ES-I3 (cell line): ENCODE measurements around the gene OSBPL8.
"Not testable (repeated sequence)": the region's sequence is repeated elsewhere in the genome, so short reads cannot be mapped to it uniquely, and the experiment has no call there.

Source experiments
- H3K36me3 ChIP-seq: 2 replicates; pipeline ENCODE4 v1.6.1; 2013; ENCODE audit warnings: mild to moderate bottlenecking, low read length, control low read depth, moderate library complexity; ENCODE audit not compliant: insufficient read depth
- H3K4me1 ChIP-seq: 2 replicates; pipeline ENCODE4 v1.6.1; 2013; ENCODE audit warnings: mild to moderate bottlenecking, control low read depth, low read length; ENCODE audit not compliant: insufficient read depth
- H3K9ac ChIP-seq: 2 replicates; pipeline ENCODE4 v1.6.1; 2013; ENCODE audit warnings: low read depth, mild to moderate bottlenecking, low read length, moderate library complexity
- H3K9me3 ChIP-seq: 2 replicates; pipeline ENCODE4 v1.6.1; 2013; ENCODE audit warnings: mild to moderate bottlenecking, low read length, moderate library complexity; ENCODE audit not compliant: control insufficient read depth, insufficient read depth

OSBPL8 gene

GRCh38 chr12:76341436-76342030 is 218.0 kb downstream of the OSBPL8 start:
- Histone ChIP-seq H3K9ac (no peak overlapping the region), H3K9me3 (no peaks in the 10 kb centered on the region), H3K4me1 (peaks cover 2% of the 10 kb centered on the region), H3K36me3 (peaks cover 1% of the 10 kb centered on the region; the same call in 1 of the 2 replicates)

GRCh38 chr12:76340680-76341435 is 218.7 kb downstream of the OSBPL8 start:
- peaks cover 2% of the 10 kb centered on the region; the same call in 1 of the 2 replicates for H3K4me1 ChIP-seq

GRCh38 chr12:76337583-76337982 is 222.0 kb downstream of the OSBPL8 start:
- Histone ChIP-seq H3K36me3 (no peaks in the 10 kb centered on the region; the same call in 1 of the 2 replicates), H3K9ac (no peak overlapping the region), H3K4me1 (peaks cover 7% of the 10 kb centered on the region), H3K9me3 (no peaks in the 10 kb centered on the region)

More at GRCh38 chr12:76340680-76341435, 218.7 kb downstream of the OSBPL8 start:
- H3K36me3 ChIP-seq, result no peaks in the 10 kb centered on the region; the same call in 1 of the 2 replicates
- no peak overlapping the region for H3K9ac ChIP-seq
- no peaks in the 10 kb centered on the region for H3K9me3 ChIP-seq

DNA sequence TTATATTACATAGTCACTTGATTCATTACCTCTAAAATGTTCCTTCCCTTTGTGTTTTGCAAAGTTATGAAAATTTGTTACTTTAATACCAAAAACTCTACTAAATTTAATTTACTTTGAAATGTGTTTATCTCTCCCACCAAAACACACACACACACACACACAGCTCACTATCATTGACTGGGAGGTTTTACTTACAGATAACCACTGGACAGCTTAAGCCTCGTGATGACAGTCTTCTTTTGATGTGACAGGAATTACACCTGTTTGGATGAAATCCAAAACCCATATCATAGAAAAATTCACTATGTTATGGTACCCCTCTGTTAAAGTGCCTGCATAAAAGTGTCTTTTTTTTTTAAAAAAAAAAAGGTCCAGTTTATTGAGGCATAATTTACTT is 227.0 kb downstream of the OSBPL8 start:
- H3K4me1 ChIP-seq, result peaks cover 5% of the 10 kb centered on the region; the same call in 1 of the 2 replicates
- no peaks in the 10 kb centered on the region for H3K36me3 ChIP-seq
- H3K9ac ChIP-seq, result no peak overlapping the region
- no peaks in the 10 kb centered on the region; the same call in 1 of the 2 replicates for H3K9me3 ChIP-seq

DNA sequence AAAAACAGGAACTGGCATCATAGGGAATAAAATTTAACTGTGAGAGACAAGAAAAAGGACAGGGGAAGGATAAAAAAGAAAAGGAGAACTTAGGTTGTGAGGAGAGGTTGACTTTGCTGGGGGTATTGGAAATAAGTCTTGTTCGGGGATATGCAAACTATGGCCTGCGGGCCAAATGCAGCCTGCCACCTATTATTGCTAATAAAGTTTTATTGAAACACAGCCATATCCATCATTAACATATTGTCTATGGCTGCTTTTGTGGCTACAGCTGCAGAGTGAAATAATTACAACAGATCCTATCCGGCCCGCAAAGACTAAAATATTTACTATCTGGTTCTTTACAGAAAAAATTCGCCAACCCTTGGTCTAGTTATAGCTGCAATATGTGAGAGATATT is 230.0 kb downstream of the OSBPL8 start:
- Histone ChIP-seq H3K9me3 (no peaks in the 10 kb centered on the region; the same call in 1 of the 2 replicates), H3K4me1 (no peaks in the 10 kb centered on the region), H3K9ac (no peak overlapping the region), H3K36me3 (no peaks in the 10 kb centered on the region)

- Histone ChIP-seq H3K9ac (no peak overlapping the region), H3K9me3 (no peaks in the 10 kb centered on the region; the same call in 1 of the 2 replicates), H3K36me3 (no peaks in the 10 kb centered on the region), H3K4me1 (no peaks in the 10 kb centered on the region)
These were observed 230.4 kb downstream of the OSBPL8 start for GRCh38 chr12:76329159-76329558.

DNA sequence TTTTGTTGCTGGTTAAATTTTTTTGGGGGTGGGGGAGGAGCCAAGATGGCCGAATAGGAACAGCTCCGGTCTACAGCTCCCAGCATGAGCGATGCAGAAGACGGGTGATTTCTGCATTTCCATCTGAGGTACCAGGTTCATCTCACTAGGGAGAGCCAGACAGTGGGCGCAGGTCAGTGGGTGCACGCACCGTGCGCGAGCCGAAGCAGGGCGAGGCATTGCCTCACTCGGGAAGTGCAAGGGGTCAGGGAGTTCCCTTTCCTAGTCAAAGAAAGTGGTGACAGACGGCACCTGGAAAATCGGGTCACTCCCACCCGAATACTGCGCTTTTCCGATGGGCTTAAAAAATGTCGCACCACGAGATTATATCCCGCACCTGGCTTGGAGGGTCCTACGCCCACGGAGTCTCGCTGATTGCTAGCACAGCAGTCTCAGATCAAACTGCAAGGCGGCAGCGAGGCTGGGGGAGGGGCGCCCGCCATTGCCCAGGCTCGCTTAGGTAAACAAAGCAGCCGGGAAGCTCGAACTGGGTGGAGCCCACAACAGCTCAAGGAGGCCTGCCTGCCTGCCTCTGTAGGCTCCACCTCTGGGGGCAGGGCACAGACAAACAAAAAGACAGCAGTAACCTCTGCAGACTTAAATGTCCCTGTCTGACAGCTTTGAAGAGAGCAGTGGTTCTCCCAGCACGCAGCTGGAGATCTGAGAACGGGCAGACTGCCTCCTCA is 239.8 kb downstream of the OSBPL8 start:
- not testable (repeated sequence) for H3K36me3 ChIP-seq, H3K4me1 ChIP-seq, H3K9me3 ChIP-seq
- H3K9ac ChIP-seq, result peak overlapping the region; percentile 31

DNA sequence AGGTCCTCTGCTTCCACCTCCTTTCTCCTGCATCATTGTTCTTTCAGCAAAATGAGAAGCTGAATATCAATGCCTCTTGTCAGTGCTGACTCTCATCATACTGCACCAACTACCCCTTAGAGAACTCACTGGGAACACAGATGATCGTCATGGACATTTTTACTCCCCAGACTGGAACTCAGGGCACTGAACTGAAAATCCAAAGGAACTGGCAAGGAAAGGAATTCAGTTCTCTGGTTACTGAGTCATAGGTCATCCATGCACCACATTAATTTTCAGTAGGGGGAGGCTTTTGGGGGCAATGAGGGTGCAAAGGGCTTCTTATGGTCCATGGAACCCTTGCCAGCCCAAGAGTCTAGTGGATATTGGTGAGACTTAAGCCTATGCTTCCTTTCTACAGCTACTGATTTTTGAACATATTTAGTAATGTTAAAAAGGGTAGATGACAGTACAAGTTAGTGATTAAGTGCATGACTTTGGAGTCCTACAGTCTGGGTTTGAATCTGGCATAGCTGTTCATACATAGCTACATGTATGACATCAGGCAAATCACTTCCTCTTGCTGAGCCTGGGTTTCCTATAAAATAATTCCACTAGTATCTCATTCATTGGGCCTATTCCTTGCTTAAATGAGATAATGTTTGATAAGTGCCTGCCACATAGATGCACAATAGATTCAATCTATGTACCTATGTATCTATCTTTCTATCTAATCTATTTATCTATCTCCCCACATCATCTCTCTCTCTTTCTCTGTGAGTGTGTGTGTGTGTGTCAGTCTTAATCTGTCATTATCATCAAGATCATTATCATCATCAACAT is 240.6 kb downstream of the OSBPL8 start:
- H3K36me3 ChIP-seq, result no peaks in the 10 kb centered on the region
- H3K9me3 ChIP-seq, result no peaks in the 10 kb centered on the region
- H3K9ac ChIP-seq, result peak overlapping the region; percentile 31; the same call in 1 of the 2 replicates
- no peaks in the 10 kb centered on the region for H3K4me1 ChIP-seq

DNA sequence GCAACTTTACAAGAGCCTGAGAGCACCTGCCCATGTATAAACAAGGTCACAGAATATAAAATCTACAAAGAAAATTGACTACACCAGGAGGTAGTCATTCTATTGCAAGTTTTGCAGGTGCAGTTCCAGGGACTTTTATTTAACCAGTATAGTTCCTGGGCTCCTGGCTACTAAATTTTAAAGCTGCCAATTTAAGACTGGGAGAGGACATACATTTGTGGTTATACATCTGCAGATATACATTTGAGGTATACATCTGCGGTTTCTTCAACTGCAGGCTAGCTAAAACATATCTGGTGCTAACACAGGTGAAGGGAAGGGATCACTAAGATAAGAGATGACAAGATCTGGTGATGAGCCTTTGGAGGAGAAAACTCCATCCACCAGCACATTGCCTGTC is 241.6 kb downstream of the OSBPL8 start:
- Histone ChIP-seq H3K4me1 (peaks cover 3% of the 10 kb centered on the region; the same call in 1 of the 2 replicates), H3K9me3 (no peaks in the 10 kb centered on the region), H3K36me3 (no peaks in the 10 kb centered on the region), H3K9ac (no peak overlapping the region)

DNA sequence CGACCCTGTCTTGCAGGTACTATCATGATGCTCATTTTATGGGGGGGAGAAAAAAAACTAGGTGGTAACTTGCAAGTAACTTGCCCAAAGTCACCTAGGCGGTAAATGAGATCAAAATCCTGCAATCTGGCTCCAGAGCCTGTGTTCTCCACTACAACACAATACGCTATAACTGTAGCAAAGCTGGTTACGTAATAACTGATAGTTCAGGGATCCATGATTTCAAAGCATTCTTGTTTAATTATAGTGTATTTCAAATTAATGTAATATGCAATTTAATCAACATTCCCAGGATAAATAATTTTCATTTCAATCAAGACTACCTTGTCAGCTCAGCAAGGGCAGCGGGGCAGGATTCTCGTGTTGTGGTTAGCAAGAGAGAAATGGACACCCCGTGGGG is 243.1 kb downstream of the OSBPL8 start:
- H3K9me3 ChIP-seq, result no peaks in the 10 kb centered on the region; the same call in 1 of the 2 replicates
- H3K36me3 ChIP-seq, result no peaks in the 10 kb centered on the region
- H3K9ac ChIP-seq, result no peak overlapping the region
- peaks cover 10% of the 10 kb centered on the region; the same call in 1 of the 2 replicates for H3K4me1 ChIP-seq

DNA sequence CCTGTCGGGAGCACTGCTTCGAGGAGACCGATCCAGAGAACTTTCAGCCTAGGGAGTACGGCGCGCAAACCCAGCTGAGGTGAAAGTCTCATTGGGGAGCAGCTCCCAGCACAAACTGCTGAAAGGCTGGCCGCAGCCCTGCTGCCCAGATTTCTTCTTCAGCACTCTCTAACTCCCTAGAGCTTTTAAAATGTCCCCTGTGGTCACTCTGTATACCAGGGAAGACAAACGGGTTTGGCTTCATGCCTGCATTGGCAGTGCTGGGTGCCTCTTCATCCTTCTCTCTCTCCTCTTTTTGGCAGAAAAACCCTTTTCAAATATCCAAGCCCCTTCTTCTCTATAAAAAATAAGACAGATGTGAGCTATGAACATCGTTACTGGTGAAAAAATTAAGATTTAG is 246.3 kb downstream of the OSBPL8 start:
- no peaks in the 10 kb centered on the region; the same call in 1 of the 2 replicates for H3K9me3 ChIP-seq
- H3K9ac ChIP-seq, result no peak overlapping the region
- no peaks in the 10 kb centered on the region for H3K36me3 ChIP-seq
- peaks cover 10% of the 10 kb centered on the region; the same call in 1 of the 2 replicates for H3K4me1 ChIP-seq

GRCh38 chr12:76312315-76312714 is 247.3 kb downstream of the OSBPL8 start:
- Histone ChIP-seq H3K36me3 (no peaks in the 10 kb centered on the region), H3K4me1 (peaks cover 10% of the 10 kb centered on the region; the same call in 1 of the 2 replicates), H3K9ac (no peak overlapping the region), H3K9me3 (no peaks in the 10 kb centered on the region; the same call in 1 of the 2 replicates)

GRCh38 chr12:76311796-76312195 is 247.8 kb downstream of the OSBPL8 start:
- no peaks in the 10 kb centered on the region for H3K36me3 ChIP-seq

More at GRCh38 chr12:76311796-76312195, 247.8 kb downstream of the OSBPL8 start:
- no peaks in the 10 kb centered on the region; the same call in 1 of the 2 replicates for H3K9me3 ChIP-seq
- H3K4me1 ChIP-seq, result peaks cover 10% of the 10 kb centered on the region; the same call in 1 of the 2 replicates
- no peak overlapping the region for H3K9ac ChIP-seq
